Smooth muscle cell of the brain vasculature (primary cell): ENCODE results near the gene ATP12A.
A peak's percentile ranks its signal among the peaks of the same experiment; 100 is the strongest.

Experiments
- DNase-seq: peaks from one replicate; pipeline ENCODE4 v3.0.0-alpha.2; 2012; ENCODE audit warnings: low read depth, low spot score

ATP12A gene

GRCh38 chr13:24688111-24688510 is 7.9 kb downstream of the ATP12A start:
- no peak for DNase-seq

GRCh38 chr13:24688950-24689349 is 8.7 kb downstream of the ATP12A start:
- DNase-seq, result no peak

GRCh38 chr13:24691381-24691780 is 11.2 kb downstream of the ATP12A start:
- DNase-seq, result no peak

GRCh38 chr13:24692561-24692960 is 12.4 kb downstream of the ATP12A start:
- no peak for DNase-seq

GRCh38 chr13:24693862-24694471 is 13.8 kb downstream of the ATP12A start:
- no peak for DNase-seq

GRCh38 chr13:24694907-24695306 is 14.7 kb downstream of the ATP12A start:
- no peak for DNase-seq

GRCh38 chr13:24698686-24699085 is 18.5 kb downstream of the ATP12A start:
- no peak for DNase-seq

- no peak for DNase-seq
These were observed 19.3 kb downstream of the ATP12A start for GRCh38 chr13:24699541-24699940.

- no peak for DNase-seq
These were observed 20.3 kb downstream of the ATP12A start for GRCh38 chr13:24700539-24700938.

GRCh38 chr13:24706886-24707585 is 26.8 kb downstream of the ATP12A start:
- DNase-seq, result no peak

GRCh38 chr13:24709186-24709913 is 29.1 kb downstream of the ATP12A start:
- DNase-seq, result no peak

- no peak for DNase-seq
These were observed 32.8 kb downstream of the ATP12A start for GRCh38 chr13:24713022-24713421.

- DNase-seq, result no peak
These were observed 35.8 kb downstream of the ATP12A start for GRCh38 chr13:24716011-24716410.

GRCh38 chr13:24716446-24716845 is 36.2 kb downstream of the ATP12A start:
- no peak for DNase-seq

- no peak for DNase-seq
These were observed 37.0 kb downstream of the ATP12A start for GRCh38 chr13:24717217-24717616.

GRCh38 chr13:24718192-24718965 is 38.2 kb downstream of the ATP12A start:
- DNase-seq, result no peak

- DNase-seq, result no peak
These were observed 38.9 kb downstream of the ATP12A start for GRCh38 chr13:24719139-24719538.

- no peak for DNase-seq
These were observed 43.0 kb downstream of the ATP12A start for GRCh38 chr13:24723206-24723605.

- no peak for DNase-seq
These were observed 44.5 kb downstream of the ATP12A start for GRCh38 chr13:24724714-24725113.

GRCh38 chr13:24725379-24725778 is 45.2 kb downstream of the ATP12A start:
- no peak for DNase-seq

GRCh38 chr13:24727731-24728601 is 47.8 kb downstream of the ATP12A start:
- DNase-seq, result peak; percentile 65
